Measurements from ENCODE around the gene PRR16.
"Not testable (repeated sequence)": the region's sequence is repeated elsewhere in the genome, so short reads cannot be mapped to it uniquely, and the experiment has no call there.

Gene PRR16

GRCh38 chr5:120463991-120464626, at the start of gene PRR16:
PRR16 (plus strand) TSS chr5:120464300.
- no peak for DNase-seq

GRCh38 chr5:120415985-120416384, 48.1 kb upstream of the PRR16 start:
- DNase-seq, result no peak

GRCh38 chr5:120419127-120419526, 45.0 kb upstream of the PRR16 start:
- DNase-seq, result no peak

- not testable (repeated sequence) for DNase-seq
These were observed 37.3 kb upstream of the PRR16 start for GRCh38 chr5:120426633-120427275.

GRCh38 chr5:120430572-120430971, 33.5 kb upstream of the PRR16 start:
- DNase-seq, result no peak

DNA sequence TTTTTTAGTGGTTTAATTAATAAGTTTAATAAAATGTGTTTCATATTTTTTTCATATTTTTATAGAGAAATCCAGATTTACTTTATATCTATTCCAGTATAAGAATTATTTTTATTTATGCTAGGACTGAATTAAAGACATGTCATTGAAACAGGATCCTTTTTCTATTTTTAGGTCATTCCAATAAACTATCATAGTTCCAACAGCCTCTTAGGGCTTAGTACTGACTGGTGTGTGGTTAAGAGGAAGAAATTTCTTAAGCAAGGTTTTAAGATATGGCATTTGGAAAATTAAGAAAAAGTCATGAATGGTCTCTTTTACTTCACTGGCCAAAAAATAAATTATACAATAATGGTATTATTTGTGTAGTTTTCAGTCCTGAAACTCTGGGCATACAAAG, 31.2 kb upstream of the PRR16 start:
- DNase-seq, result no peak

- no peak for DNase-seq
These were observed 29.0 kb upstream of the PRR16 start for GRCh38 chr5:120435129-120435528.

DNA sequence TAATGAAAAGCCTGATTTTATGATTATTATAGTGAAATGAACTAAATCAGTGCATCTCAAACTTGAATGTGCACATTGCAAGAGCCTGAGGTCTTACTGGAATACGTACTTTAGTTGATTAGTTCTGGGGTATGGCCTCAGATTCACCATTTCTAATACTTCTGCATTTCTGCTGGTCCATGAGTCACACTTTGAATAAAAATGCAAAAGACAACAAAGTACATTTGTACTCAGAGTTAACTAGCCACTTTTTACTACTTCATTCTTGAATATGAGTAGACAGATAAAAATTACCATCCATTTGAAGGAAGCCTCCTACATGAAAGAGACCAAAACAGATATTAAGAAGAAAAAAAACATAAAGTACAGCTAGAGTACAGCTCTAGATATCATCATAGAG, 27.1 kb upstream of the PRR16 start:
- no peak for DNase-seq

GRCh38 chr5:120442694-120443093, 21.4 kb upstream of the PRR16 start:
- no peak for DNase-seq

- DNase-seq, result no peak
These were observed 20.5 kb upstream of the PRR16 start for GRCh38 chr5:120443607-120444006.

DNA sequence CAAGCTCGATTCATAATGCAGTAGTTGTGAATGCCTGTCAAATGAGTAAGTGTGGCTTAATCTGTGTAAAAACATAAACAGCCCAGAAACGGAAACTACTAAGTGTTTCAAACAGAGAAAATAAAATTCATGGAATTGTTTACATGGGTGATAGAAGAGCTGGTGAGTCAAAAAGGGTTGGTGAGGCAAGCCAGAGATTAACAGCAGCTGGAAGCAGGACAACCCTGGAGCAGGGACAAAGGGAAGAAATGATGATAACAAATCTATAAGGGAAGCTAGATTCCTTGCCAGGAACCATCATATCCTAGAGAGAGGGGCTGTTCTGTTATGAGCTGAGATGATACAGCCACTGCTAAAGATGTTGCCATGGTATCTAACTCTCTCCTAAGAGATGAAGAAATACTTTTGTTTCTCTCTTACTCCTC, 18.0 kb upstream of the PRR16 start:
- DNase-seq, result no peak

GRCh38 chr5:120446901-120447300, 17.2 kb upstream of the PRR16 start:
- DNase-seq, result no peak

DNA sequence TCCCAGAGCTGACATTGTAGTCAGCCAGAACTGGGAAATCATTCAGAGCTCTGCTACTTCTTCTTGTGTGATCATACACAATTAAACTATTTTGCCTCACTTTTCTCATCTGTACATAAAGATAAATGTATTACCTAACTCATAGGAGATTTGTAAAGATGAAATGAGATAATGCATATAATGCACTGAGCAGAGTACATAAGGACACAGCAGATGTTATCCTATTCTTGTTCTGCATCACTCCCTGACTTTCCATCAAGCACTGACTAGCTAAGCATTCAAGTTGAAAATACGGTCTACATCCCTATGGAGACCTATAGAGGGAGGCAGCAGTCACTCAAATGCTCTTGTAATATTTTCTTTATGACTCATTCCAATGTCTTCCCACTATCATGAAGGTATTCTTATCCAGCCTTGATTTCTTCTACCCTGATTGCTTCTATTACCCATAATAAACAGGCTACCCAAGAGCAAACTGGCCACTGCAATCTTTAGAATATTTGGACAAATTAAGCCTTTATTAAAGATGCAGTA, 16.3 kb upstream of the PRR16 start:
- DNase-seq, result no peak

GRCh38 chr5:120449501-120449900, 14.6 kb upstream of the PRR16 start:
- no peak for DNase-seq

DNA sequence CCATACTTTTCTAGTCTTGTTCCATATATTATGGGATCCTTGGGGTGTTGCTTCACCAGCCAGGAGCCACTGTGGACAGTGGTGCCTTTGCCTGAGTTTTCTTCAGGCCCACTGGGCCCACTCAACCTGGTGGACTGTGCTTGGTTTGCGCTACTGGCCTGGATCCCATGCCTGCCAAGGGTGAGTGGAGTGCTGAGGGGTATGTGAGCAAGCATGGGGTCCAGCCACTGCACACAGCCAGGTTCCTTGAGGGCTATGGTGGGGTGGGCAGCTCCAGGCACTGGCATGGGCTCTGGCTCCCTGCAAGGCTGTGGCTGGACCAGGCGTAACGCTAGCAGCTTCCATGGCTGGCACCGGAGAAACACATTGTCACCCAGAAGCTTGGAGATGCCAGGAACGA, 13.2 kb upstream of the PRR16 start:
- no peak for DNase-seq

GRCh38 chr5:120451445-120451844, 12.7 kb upstream of the PRR16 start:
- no peak for DNase-seq

DNA sequence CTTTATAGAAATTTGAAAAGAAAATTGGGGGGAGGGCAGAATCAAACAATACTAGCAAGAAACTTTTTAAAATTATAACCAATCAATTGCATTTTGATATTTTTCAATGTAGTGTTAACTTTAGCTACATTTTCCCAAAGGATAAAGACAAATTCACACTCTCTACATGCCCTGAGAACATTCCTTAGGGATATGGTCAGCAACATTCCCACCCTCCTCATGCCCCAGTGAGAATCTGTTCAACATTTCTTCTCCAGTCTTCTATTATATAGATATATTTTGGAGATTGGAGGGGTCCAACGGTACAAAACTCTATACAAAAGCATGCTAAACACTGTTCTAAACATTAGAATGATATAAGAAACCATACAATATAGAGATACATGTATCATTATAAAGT, 11.6 kb upstream of the PRR16 start:
- no peak for DNase-seq

GRCh38 chr5:120454094-120454798, 9.9 kb upstream of the PRR16 start:
- no peak for DNase-seq

- no peak for DNase-seq
These were observed 8.1 kb upstream of the PRR16 start for GRCh38 chr5:120456006-120456405.

DNA sequence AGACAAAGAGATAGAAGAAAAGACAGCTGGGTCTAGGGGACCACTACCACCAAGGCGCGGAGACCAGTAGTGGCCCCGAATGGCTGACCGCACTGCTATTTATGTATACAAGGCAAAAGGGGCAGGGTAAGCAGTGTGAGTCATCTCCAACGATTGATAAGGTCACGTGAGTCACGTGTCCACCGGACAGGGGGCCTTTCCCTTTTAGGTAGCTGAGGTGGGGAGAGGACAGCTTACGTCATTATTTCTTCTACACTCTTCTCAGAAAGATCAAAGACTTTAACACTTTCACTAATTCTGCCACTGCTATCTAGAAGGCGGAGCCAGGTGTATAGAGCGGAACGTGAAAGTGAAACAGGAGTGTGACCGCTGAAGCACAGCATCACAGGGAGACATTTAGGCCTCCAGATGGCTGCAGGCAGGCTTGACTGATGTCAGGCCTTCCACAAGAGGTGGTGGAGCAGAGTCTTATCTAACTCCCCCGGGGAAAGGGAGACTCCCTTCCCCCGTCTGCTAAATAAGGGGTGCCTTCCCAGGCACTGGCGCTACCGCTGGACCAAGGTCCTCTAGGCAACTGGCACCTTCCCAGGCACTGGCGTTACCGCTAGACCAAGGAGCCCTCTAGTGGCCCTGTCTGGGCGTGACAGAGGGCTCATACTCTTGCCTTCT, 6.1 kb upstream of the PRR16 start:
- no peak for DNase-seq

DNA sequence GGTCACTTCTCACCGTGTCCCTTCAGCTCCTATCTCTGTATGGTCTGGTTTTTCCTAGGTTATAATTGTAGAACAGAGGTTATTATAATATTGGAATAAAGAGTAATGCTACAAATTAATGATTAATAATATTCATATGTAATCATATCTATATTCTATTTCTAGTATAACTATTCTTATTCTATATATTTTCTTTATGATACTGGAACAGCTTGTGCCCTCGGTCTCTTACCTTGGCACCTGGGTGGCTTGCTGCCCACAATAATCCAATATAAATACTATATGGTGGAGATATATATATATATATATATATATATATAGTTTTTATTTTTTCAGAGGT, 5.6 kb upstream of the PRR16 start:
- DNase-seq, result not testable (repeated sequence)

GRCh38 chr5:120461251-120461650, 2.8 kb upstream of the PRR16 start:
- DNase-seq, result no peak

- DNase-seq, result no peak
These were observed 957 bp upstream of the PRR16 start for GRCh38 chr5:120463006-120463680.

Data from activated gamma-delta T cell treated with Interleukin-2 at 50 U/mL for 16 hours (primary cell).